GM19240 (cell line): Measurements from ENCODE around the gene UGT2B28.
"Not testable (repeated sequence)": the region's sequence is repeated elsewhere in the genome, so short reads cannot be mapped to it uniquely, and the experiment has no call there.

Experiments
- DNase-seq: peaks from one replicate; pipeline ENCODE4 v3.0.0; 2011; ENCODE audit warnings: low spot score; ENCODE audit not compliant: insufficient read length

Gene UGT2B28

DNA sequence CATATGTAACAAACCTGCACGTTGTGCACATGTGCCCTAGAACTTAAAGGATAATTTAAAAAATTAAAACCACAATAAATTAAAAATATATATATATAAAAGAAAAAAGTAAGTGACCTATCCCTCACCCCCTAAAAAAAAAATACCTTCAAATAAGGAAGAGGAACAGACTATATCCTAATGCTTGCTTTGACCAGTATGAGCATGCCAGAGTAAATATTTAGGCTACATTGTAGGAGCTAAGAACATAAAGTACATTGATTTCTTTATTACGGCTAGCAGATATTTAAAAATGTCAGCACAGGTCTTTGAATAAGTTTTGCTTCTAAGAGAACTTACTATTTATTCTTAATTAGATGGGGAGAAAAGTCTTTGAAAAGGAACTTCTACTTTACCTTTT, 62.8 kb downstream of the UGT2B28 start:
- not testable (repeated sequence) for DNase-seq

DNA sequence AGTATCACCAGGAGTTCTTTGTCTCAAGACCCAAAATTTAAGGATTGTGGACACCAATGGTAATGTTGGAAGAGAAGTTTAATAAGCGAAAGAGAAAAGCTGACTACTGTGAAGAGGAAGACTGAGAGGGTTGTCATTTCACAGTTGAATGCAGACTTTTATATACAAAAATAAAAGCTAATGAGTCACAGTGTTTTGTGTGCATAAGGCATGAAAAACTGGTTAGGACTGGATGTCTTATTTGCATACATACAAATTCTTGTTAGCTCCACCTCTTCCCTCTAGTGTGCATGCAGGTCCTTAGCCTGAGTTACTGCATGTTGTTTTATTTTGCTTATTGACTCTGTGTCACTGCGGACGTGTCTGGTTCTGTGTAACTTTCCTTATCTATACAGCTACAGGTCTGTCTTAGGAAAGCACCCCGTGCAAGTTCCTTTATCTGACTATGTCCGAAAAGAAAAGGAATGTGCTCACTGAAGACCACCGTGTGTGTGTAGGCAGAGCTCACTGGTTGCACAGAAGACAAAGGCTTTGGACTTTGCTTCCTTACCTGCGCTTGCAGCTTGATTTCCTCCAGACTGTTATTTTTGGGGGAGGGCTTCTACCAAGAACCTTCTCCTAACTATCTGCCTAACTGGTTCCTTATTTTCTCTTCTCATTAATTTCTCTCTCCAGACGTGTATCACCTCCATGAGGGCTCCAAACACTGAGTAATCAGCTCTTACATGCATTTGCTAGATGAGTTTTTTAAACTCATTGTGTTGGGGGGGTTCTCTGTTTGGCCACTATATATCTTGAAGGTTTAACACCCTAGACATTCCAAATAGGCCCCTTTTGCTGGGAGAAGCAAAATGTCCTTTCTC, 63.5 kb downstream of the UGT2B28 start:
- DNase-seq, result not testable (repeated sequence)
